GM21360 (cell line): ENCODE results near the gene PHC3.

Source experiments
- ATAC-seq: cut with Tn5 transposase; IDR thresholded peaks from one replicate; pipeline ENCODE4 v1.9.1; 2021; ENCODE audit warnings: mild to moderate bottlenecking, moderate library complexity; ENCODE audit not compliant: unreplicated experiment

PHC3 gene

DNA sequence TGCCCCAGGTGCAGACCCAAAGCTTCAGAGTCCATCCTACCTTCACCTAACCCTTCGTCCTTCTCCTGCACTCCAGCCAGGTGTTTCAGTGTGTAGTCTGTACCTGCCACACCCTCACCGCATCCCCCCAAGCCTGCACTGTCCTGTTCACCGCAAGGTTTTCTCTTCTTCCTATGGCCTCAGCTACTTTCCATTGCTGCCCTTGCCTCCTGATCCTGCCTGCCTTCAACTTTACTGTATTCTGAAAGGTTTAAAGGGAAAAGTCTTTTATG lies 134.5 kb downstream of the PHC3 start:
- ATAC-seq, result no peak

DNA sequence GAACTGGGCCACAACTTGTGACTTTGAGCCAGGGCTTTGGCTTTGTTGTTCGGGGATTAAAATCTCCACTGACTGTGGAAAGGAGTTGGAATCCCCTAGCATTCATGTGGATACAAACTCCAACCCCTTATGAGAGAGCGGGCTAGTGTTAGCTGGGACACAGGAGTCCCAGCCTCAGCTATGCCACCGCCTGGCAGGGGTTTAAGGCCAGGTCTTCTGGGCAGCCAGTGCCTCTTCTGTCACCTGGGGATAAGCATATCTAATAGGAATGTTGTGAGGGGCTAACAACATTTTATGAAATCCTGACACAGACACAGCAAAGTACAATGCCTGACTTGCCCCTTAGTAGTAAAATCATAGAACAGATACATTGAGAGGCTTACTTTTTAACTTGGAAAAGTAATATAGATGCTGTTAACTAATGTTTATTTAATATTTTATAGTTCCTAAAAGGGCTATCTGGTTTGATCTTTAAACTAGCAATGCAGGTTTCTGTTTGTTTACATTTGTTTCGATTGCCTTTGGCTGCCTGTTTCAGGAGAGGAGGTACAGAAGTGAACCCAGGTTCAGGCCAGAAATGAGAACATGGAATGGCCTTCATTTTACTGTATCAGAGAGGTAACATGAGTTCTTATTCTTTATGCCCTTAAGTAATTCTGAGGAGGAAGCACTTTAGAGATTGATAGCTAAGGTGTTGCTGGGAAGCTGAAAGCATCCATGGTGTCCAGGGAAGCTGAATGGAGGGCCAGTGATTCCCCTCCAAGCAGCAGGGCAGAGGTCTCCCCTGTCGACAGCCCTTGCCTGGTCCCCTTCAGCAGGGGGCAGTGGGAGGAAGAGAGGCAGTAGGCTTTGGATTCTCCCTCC lies 135.0 kb downstream of the PHC3 start:
- ATAC-seq, result no peak

DNA sequence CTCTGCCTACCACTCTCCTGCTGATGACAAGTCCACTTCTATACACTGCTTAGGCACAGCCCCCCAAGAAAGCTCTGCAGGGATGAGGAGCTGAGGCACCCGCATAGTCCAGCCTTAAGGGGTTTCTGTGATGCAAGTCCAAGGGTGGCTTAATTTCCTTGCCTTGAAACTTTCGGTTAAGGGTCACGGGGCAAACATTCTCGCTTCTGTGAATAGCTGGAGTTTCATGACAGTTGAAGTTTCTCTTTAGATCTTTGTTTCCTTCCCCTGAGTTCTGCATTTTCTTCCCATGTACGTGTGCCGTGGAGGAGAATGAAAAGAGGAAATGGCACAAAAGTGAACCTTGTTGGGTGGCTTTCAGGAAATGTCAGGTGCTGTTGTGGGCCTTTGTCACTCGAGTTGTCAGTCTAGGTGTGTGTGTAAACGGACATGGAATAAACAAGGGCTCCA lies 136.7 kb downstream of the PHC3 start:
- peak; percentile 76 for ATAC-seq

DNA sequence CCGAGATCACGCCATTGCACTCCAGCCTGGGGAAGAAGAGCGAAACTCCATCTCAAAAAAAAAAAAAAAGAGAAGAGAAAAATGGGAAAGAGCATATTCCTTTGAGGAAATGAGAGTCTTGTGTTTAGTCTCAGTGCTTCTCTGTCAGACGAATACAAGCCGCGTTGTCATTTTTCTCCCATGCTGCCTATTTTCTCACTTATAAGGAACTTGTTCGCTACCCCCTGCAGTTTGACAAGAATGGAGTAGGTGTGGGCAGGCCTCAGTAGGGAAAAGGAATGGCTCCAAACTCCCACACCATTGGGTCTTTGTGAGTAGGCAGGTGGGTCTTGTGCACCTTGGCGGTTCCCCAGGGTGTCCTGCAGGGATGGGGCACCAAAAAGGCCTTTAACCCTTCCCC lies 137.3 kb downstream of the PHC3 start:
- ATAC-seq, result no peak

DNA sequence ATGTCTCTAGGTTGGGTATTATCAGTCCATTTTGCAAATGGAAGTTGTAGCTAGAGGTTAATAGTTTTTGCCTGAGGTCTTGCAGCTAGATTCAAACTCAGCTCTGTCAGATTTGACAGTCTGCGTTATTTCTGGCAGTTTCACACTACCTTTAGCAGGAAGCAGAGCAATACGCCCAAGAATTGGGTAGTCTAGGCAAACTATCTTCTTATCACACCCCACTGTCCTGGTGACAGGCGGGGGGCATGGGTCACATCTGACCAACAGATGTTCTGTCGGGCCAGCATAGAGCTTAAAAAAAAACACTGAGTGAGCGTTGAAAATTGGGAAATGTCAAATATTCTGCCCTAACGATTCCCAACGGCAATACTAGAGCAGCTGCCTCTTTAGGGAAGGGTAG lies 138.0 kb downstream of the PHC3 start:
- no peak for ATAC-seq

DNA sequence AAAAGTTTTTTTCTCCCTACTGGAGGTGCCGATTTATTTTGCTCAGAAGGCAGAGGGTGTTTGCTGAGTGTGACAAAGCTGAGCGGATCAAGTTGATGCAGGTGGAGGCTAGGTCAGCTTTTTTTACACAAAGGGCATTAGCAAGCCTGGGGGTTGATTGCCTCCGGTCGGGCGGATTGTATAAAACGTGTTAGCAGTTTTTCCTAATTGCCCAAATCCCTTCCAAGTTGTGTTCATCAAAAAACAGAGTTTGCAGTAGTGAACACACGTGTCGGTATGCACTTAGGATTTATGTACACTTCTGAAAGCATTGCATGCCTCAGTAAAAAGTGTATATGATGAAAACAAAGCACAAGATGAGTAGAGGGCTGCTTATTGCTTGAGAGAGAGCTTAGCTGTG lies 141.1 kb downstream of the PHC3 start:
- ATAC-seq, result no peak

DNA sequence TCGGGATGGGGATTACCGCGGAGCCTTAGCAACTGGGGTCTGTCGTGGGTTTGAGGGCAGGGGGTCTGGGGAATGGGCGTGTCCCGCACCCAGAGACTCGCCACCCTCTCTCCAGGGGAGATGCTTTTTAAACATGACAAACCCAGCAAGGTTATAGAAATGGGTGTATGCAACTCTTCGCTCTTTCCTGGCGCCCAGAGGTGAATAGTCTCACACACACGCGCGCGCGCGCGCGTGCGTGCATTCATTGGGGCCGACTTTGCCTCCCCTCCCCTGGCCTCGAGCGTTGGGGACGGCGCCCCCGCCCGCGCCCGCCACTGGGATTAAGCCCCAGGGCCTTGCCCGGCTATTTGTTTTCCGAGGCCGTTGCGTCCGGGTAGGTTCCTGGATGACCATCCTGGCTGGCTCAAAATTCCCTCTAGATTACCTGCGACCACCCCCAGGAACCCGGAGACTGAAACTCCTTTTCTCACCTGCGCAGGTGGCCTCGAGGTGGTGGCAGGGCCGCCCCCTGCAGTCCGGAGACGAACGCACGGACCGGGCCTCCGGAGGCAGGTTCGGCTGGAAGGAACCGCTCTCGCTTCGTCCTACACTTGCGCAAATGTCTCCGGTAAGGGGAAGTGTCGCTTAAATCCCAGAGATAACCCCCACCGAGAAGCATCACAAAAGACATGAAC lies 143.0 kb downstream of the PHC3 start:
- ATAC-seq, result peak; percentile 8
